GM18511 (cell line): ENCODE data around the gene ENOPH1.
"Not testable (repeated sequence)": the region's sequence is repeated elsewhere in the genome, so short reads cannot be mapped to it uniquely, and the experiment has no call there.

ENCODE experiments used
- ATAC-seq: cut with Tn5 transposase; IDR thresholded peaks from one replicate; pipeline ENCODE4 v1.9.1; 2021; ENCODE audit warnings: mild to moderate bottlenecking, moderate library complexity; ENCODE audit not compliant: unreplicated experiment

The ENOPH1 gene

GRCh38 chr4:82467471-82467870 is 37.1 kb downstream of the ENOPH1 start:
- ATAC-seq, result no peak

DNA sequence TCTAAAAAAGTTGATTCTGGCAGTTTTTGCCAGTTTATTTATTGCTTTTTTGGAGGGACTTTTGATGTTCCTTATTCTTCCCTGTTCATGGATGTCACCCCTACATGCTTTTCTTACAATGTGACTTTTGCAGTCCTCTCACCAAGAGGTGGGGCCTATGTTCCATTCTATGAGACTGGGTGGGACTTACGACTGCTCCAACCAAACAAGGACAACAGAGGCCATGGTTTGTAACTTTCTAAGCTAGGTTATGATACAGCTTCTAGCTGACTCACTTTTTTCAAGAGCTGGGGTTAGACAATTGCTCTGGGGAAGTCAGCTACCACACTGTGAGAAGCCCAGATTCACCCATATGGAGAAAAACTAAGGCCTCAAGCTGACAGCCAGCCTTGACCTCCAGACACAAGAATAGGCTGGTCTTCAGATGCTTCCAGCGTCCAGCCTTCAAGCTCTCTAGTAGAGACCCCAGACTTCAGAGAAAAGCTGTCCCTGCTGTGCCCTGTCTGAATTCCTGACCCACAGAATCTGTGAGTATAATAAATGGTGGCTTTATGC is 39.5 kb downstream of the ENOPH1 start:
- no peak for ATAC-seq

DNA sequence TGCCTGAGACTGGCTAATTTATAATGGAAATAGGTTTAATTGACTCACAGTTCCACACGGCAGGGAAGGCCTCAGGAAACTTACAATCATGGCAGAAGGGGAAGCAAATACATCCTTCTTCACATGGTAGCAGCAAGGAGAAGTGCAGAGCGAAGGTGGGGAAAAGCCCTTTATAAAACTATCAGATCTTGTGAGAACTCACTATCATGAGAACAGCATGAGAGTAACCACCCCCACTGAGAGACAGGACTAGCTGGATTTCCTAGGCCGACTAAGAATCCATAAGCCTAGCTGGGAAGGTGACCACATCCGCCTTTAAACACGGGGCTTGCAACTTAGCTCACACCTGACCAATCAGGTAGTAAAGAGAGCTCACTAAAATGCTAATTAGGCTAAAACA is 42.7 kb downstream of the ENOPH1 start:
- not testable (repeated sequence) for ATAC-seq

DNA sequence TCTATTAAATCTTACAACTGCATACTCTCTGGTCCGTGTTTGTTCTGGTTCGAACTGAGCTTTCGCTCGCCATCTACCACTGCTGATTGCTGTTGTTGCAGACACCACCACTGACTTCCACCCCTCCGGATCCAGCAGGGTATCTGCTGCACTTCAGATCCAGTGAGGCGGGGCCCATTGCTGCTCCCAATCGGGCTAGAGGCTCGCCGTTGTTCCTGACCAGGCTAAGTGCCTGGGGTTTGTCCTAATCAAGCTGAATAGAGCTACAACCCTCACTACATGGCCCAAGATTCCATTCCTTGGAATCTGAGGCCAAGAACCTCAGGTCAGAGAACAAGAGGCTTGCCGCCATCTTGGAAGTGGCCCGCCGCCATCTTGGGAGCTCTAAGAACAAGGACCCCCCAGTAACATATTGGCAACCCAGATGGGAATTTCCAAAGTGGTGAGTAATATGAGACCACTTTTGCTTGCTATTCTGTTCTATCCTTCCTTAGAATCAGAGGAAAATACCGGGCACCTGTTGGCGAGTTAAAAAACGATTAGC is 43.3 kb downstream of the ENOPH1 start:
- ATAC-seq, result no peak

DNA sequence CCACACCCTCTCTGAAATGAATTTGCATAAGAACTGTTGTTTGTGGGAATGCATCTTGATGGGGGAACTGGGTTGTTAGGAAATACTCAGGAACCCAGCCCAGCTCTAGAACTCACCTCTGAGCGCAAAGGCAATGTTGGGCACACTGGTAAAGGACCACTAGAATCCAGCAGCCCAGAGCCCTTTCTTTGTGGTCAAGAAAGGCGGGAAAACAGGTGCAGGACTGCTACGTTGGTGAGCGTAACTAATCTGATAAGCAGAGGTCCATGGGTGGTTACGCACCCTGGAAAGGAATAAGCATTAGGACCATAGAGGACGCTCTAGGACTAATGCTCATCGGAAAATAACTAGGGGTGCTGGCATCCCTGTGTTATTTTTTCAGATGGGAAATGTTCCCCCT is 45.5 kb downstream of the ENOPH1 start:
- ATAC-seq, result not testable (repeated sequence)

- not testable (repeated sequence) for ATAC-seq
Measured at GRCh38 chr4:82477469-82477868, 47.1 kb downstream of the ENOPH1 start.

- no peak for ATAC-seq
Measured at GRCh38 chr4:82479562-82479961, 49.2 kb downstream of the ENOPH1 start.

GRCh38 chr4:82480771-82481505 is 50.5 kb downstream of the ENOPH1 start:
- no peak for ATAC-seq

DNA sequence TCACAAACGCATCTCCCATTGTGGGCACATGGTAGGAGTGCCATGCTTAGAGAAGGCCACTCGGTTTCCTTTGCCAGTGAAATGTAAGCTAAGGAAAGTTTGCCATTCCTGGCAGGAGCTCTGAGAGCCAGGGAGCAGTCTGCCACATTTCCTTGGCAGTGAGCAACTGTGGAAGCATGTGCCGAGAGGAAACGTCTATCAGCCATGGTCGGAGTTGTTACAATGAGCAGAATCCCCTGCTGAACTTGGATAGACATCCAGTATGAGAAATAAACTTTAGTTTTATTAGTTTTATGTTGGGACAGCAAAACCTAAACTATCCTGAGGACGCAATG is 51.1 kb downstream of the ENOPH1 start:
- no peak for ATAC-seq

- no peak for ATAC-seq
Measured at GRCh38 chr4:82482387-82482786, 52.0 kb downstream of the ENOPH1 start.

DNA sequence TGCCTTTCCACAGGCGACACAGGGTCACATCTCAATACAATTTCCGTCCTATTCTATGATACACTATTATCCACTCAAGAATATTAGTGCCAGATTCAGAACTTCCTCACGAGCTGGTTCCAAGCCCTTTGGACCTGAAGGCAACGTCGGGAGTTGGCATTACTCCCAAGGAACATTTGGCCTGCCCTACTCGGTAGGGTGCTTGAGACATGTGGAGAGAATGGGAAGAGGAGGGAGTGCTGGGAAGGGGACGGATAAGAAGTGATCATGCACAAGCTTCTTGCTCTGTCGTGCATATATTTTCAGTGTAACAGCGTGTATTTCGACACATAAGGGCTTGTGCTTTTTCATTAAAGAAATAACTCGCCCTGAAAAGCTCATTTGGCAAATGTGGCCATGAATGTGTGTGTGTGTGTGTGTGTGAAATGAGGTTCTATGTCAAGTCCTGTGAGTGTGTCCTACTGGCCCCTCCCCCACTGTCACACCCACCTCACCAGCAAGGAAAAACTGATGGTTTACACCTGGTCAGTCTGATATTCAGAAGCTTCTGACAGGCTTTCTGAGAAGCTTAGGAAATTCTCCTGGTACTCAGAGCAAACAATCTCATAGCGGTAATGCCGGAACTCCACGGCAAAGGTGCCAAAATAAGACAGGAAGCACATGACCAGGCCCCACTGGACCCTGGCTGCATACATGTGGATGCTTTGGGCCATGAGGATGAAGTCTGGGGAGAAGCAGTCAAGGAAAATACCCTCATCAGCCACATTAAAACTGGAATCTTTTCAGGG is 54.8 kb downstream of the ENOPH1 start:
- ATAC-seq, result no peak

DNA sequence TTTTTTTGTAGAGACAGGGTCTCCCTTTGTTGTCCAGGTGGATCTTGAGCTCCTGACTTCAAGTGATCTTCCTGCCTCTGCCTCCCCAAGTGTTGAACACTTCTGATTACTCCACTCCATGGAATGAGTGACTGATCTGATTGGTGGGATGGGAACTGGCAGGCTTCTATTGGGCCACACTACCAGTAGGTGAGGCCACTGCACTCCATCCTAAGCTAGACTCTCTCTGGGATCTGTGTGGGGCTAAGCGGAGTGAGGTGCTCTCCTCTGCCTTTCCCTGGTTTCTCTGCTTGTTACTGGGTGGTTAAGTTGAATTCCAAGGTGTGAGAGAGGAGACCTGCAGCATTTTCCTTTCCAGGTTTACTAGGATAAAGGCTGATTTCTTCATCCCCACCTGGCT is 58.7 kb downstream of the ENOPH1 start:
- ATAC-seq, result no peak

GRCh38 chr4:82489987-82490386 is 59.6 kb downstream of the ENOPH1 start:
- no peak for ATAC-seq

GRCh38 chr4:82491251-82491960 is 61.0 kb downstream of the ENOPH1 start:
- ATAC-seq, result no peak

DNA sequence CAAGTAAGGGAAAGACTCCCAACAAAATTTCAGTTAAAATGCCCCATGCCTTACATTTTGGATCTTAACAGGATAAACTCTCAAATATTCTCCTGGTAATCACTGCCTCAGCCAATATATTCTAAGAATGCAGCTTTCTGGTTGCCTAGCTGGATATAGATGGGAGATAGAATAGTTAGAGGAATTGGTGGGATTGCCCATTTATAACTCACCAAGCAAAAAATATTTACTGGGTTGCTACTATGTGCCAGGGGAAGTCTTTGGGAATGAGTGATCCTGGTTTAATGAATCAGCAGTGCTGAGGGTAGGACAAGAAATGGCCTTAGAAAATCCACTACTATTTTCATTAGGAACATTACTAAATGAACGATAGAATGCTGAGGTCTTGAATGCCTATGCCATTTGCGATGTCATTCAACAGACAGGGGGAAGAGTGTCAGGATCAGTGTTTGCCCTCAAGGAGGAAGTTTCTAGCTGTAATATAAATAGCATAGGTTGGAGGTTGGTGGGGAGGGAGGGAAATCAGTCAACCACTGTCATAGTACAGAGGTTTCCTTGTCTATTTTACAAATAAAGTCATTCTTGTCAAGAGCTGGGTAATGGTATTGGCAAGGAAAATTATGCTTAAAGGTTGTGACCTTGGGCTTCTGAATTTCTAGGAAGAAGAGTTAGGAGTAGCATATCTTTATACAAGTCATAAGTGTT is 63.5 kb downstream of the ENOPH1 start:
- ATAC-seq, result no peak

- ATAC-seq, result no peak
Measured at GRCh38 chr4:82495666-82496065, 65.3 kb downstream of the ENOPH1 start.

- no peak for ATAC-seq
Measured at GRCh38 chr4:82496349-82496748, 66.0 kb downstream of the ENOPH1 start.

DNA sequence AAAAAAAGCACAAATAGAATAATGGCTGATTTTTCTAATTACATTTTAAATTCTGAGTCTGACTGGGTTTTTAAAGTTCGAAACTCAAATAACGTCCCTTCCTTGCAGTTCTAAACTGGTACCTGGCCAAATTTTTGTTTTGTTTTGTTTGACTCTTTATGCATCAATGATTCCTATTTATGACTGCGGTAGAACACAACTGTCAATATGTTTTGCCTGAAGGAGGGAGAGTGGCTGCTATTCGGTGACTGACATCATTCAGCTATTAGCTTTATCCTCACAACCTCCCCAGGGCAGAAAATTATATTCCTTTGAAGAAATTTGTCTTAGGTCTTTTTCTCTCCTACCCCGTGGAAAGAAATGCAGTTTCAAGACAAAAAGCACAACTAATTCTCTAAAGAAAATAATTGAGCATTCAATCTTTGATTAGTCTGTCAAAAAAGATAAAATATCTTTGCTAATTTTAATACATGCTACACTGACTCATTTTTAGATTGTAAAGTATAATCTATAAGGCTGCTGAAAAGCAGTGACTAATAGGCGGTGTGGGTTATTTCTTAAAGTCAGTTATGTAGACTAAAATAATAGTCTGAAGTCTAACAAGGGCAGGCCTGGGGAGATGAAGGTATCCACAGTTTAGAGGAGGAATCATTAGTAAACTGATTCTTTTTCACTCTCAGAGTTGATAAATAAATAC is 69.5 kb downstream of the ENOPH1 start:
- no peak for ATAC-seq

DNA sequence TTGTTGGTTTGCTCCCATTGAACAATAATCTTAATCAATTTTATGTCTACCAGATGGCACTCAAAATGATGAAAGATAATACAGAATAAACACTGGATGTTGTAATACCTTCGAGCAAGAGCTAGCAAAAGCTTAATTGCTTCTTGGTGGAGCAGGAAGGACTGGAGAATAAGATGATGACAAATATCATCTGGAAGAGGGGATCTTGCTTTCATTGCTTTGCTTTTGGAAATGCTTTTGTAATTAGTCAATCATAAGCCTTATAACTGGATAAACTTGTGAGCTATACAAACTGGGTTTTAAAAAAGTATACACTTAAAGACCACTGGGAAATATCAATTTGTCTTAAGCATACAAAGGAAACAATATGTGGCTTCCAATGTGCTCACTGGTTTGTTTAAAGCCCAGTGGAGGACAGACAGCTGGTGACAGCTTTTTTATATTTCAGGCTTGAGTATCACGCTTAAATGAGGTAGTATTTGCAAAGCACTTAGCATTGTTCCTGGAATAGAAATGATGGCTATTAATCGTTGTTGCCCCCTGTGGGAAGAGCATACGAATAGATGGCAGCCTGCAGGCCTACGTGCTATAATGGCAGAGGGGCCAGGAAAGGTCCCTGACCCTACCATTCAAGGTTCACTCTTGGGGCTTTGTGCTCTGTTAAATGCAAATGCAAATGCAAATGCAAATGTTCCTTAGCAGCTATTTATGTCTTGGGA is 70.2 kb downstream of the ENOPH1 start:
- ATAC-seq, result no peak

DNA sequence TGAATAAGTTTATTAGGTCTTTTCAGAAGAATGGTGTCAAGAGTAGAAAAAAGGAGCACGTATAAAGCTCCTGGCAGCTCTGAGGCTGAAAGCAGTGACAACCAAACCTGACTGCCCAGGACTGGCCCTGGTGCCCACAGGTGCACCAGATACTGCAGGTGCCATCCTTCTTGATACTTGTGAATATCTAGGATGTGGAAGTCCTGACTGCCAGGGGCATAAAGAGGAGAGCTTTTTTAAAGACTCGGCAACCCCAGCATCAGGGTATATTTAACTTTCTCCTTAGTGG is 70.7 kb downstream of the ENOPH1 start:
- no peak for ATAC-seq
